Uterus (tissue), 4 donors: Measurements from ENCODE around the gene CLDN3. TPM values are rescaled to one million over a fixed set of nuclear protein-coding genes. Genes with fewer than 3 reads are reported as not detected.
"Not testable (repeated sequence)": the region's sequence is repeated elsewhere in the genome, so short reads cannot be mapped to it uniquely, and the experiment has no call there.

Experiments used
- DNase-seq, 2 donors: peaks; one replicate each; pipeline ENCODE4 v3.0.0-alpha.2; 2019 to 2020
- H3K27ac ChIP-seq, 2 donors: fragments of 200-600 bp; sonication (generic); 1 replicate in 1 of 2; 2 replicates in 1 of 2; pipeline ENCODE4 v1.5.1; 2016 to 2018
- H3K27me3 ChIP-seq, 2 donors: fragments of 200-600 bp; sonication (generic); one replicate each; pipeline ENCODE4 v1.5.1; 2018 to 2019; ENCODE audit warnings: control low read depth in 1 of 2
- H3K36me3 ChIP-seq, 2 donors: fragments of 200-600 bp; sonication (generic); one replicate each; pipeline ENCODE4 v1.5.1; 2019; ENCODE audit warnings: control low read depth in 1 of 2
- H3K4me1 ChIP-seq, 2 donors: fragments of 200-600 bp; sonication (generic); one replicate each; pipeline ENCODE4 v1.5.1; 2018 to 2019; ENCODE audit warnings: control low read depth in 1 of 2
- H3K4me3 ChIP-seq, 2 donors: fragments of 200-600 bp; sonication (generic); 1 replicate in 1 of 2; 2 replicates in 1 of 2; pipeline ENCODE4 v1.5.1; 2018 to 2019; ENCODE audit warnings: mild to moderate bottlenecking in 1 of 2
- H3K9me3 ChIP-seq, 2 donors: fragments of 200-600 bp; sonication (generic); one replicate each; pipeline ENCODE4 v1.5.1; 2019; ENCODE audit warnings: control low read depth in 1 of 2
- POLR2A ChIP-seq, 2 donors: fragments of 450-650 bp; IDR thresholded peaks; one replicate each; pipeline ENCODE4 v1.6.1; 2016; ENCODE audit warnings: antibody characterized with exemption in 2 of 2, mild to moderate bottlenecking in 1 of 2, moderate library complexity in 1 of 2
- intact Hi-C: fragments of 100-400 bp; cut with DNase I; formaldehyde crosslinking; loops from one replicate; pipeline ENCODE4 v1.15.1; 2023; ENCODE audit warnings: low total_unique reads
- total RNA-seq, 4 donors: library from RNA; depleted of rRNA in 3 of 4; stranded (reverse); fragments of >200 nt in 3 of 4; gene quantifications; one replicate each; pipeline versions ENCODE4 v1.1.0 to v1.2.4, GENCODE V29; 2014 to 2023
- TF ChIP-seq, protein P1 (sequence below), 4 experiments: fragments of 200-600 bp in 2 of 4; fragments of 450-650 bp in 2 of 4; sonication (generic) in 2 of 4; IDR thresholded peaks; one replicate each; pipeline ENCODE4 v1.5.1; 2016 to 2019; ENCODE audit warnings: antibody characterized with exemption in 4 of 4, mild to moderate bottlenecking in 2 of 4, moderate library complexity in 1 of 4
- donor health status: DM: yes; HTN: yes; CAD: no.

Gene CLDN3
- total RNA-seq, 4 donors from 2014 or later = 0.51 to 15.1 (median 0.88) TPM; not detected in 1

DNA sequence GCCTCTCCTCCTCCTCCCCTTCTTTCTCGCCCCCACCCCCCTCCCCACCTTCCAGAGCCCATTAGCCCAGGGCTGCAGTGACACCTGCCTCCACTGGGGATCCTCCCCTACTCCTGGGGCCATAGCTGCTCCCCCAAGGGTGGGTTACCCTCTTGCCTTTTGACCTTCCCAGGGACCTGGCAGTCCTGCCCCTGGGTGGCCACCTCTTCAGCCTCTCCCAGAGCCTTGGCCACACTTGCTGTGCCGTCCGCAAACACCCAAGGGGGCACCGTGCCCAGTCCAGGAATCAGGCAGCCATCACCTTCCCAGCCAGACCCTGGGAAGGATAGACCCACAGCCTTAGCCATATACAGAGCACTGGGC, 40.9 kb upstream of the CLDN3 start:
- no peak for DNase-seq
- Histone ChIP-seq H3K36me3 (no peaks in the 10 kb centered on the region), H3K4me3 (no peak overlapping the region), H3K4me1 (no peaks in the 10 kb centered on the region), H3K27me3 (no peaks in the 10 kb centered on the region), H3K27ac (no peak overlapping the region), H3K9me3 (no peaks in the 10 kb centered on the region)
- no peak for TF ChIP-seq POLR2A (IDR thresholded peaks at IDR 0.05)
- TF ChIP-seq, protein P1, sequence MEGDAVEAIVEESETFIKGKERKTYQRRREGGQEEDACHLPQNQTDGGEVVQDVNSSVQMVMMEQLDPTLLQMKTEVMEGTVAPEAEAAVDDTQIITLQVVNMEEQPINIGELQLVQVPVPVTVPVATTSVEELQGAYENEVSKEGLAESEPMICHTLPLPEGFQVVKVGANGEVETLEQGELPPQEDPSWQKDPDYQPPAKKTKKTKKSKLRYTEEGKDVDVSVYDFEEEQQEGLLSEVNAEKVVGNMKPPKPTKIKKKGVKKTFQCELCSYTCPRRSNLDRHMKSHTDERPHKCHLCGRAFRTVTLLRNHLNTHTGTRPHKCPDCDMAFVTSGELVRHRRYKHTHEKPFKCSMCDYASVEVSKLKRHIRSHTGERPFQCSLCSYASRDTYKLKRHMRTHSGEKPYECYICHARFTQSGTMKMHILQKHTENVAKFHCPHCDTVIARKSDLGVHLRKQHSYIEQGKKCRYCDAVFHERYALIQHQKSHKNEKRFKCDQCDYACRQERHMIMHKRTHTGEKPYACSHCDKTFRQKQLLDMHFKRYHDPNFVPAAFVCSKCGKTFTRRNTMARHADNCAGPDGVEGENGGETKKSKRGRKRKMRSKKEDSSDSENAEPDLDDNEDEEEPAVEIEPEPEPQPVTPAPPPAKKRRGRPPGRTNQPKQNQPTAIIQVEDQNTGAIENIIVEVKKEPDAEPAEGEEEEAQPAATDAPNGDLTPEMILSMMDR (IDR thresholded peaks at IDR 0.05) = no peak
- intact Hi-C loops = loop anchor here (5.0 kb wide), 1 partner anchor 46 kb away; no protein-coding TSS in a partner anchor

DNA sequence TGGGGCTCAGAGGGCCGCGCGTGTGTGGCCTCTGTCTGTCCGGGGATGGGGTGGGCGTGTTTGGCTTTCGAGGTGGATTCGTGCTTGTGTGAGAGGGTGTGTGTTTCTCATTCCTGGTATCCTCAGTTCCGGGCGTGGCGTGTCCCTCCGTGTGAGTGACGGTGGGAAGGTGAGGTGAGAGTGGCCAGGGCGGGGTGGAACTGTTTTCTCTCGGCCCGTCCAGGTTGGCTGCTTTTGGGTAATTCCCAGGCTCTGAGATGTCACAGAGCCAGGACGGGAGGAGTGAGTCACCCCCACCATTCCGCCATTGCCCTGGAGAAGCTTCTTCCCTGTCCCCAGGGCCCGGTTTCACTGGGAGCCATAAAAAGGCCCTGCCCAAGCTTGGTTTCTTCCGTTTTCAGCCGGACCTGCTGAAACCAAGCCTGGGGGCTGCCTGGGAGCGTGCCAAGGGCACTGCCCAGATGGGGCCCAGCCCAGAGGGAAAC, 39.4 kb upstream of the CLDN3 start:
- no peaks in the 10 kb centered on the region for H3K4me1 ChIP-seq
- no peaks in the 10 kb centered on the region for H3K27me3 ChIP-seq
- DNase-seq = no peak
- H3K36me3 ChIP-seq = no peaks in the 10 kb centered on the region
- no peaks in the 10 kb centered on the region for H3K9me3 ChIP-seq
- no peak overlapping the region for H3K27ac ChIP-seq
- intact Hi-C loops = no loop called here
- H3K4me3 ChIP-seq = no peak overlapping the region
- TF ChIP-seq POLR2A (IDR thresholded peaks at IDR 0.05) = no peak
- TF ChIP-seq, protein P1 (IDR thresholded peaks at IDR 0.05) = no peak

DNA sequence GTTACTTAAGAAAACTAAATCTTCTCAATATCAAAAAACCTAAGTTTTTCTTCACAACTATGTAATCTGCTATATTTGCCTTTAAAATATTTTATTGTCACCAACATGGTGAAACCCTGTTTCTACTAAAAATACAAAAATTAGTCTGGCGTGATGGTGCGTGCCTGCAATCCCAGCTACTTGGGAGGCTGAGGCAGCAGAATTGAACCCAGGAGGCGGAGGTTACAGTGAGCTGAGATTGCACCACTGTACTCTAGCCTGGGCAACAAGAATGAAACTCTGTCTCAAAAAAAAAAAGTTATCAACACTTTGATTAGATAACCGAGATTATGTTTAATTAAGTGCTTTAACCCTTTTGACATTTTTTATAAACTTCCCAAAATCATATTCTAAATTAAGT, 32.4 kb upstream of the CLDN3 start:
- no peak for DNase-seq
- H3K4me1 ChIP-seq = no peaks in the 10 kb centered on the region
- no peak for TF ChIP-seq POLR2A (IDR thresholded peaks at IDR 0.05)
- TF ChIP-seq, protein P1 (IDR thresholded peaks at IDR 0.05) = no peak
- H3K36me3 ChIP-seq = no peaks in the 10 kb centered on the region
- no peaks in the 10 kb centered on the region for H3K9me3 ChIP-seq
- H3K27ac ChIP-seq = no peak overlapping the region
- intact Hi-C loops = no loop called here
- no peak overlapping the region for H3K4me3 ChIP-seq
- H3K27me3 ChIP-seq = no peaks in the 10 kb centered on the region

DNA sequence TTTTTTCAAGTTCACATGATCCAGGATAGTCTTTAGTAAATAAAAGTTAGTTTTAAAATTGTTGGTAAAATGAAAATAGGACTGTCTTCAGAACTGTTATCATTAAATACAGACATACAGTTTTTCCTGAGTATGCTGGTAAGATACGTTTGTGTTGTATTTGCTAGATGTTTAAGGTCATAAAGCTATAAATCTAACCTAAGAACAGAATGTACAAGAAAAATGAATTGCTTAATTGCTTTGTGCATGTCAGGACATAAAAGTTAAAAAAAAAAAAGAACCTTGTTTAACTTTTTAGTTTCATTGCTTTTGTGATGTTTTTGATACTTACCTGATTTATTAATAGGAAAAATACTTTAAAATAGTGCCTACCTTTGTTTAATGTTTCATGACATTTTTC, 31.5 kb upstream of the CLDN3 start:
- Histone ChIP-seq H3K27me3 (no peaks in the 10 kb centered on the region), H3K36me3 (no peaks in the 10 kb centered on the region), H3K4me3 (no peak overlapping the region), H3K9me3 (no peaks in the 10 kb centered on the region), H3K27ac (no peak overlapping the region), H3K4me1 (no peaks in the 10 kb centered on the region)
- intact Hi-C loops = no loop called here
- no peak for DNase-seq
- no peak for TF ChIP-seq POLR2A (IDR thresholded peaks at IDR 0.05)
- TF ChIP-seq, protein P1 (IDR thresholded peaks at IDR 0.05) = no peak

DNA sequence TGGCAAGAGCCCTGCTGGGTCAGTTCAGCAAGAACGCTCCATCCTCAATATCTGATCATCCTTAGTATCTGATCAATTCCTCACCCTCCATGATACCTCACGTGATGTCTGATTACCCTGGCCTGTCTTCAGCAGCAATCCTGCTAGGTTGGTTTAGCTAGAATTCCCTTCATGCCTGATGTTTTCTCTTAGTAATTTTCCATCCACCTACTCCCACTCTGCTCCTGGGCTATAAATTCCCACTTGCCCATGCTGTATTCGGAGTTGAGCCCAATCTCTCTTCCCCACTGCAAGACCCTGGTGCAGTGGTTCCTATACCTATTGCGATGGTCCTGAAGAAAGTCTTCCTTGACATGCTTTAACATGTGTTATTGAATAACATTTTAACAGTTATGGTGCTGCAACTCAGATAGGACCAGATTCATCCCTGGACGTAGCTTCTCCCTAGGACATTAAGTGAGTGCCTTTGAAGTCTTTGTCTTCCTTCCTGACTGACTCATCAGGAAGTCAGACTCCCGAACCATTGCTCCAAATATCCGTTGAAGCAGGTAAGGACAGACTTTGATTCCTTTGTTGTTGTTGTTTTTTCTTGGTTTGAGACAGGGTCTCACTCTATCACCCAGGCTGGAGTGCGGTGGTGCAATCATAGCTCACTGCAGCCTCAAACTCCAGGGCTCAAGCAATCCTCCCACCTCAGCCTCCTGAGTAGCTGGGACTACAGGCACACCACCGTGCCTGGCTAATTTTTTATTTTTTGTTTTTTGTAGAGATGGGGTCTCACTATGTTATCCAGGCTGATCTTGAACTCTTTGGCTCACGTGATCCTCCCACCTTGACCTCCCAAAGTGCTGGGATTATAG, 29.4 kb upstream of the CLDN3 start:
- intact Hi-C loops = no loop called here
- no peak overlapping the region for H3K27ac ChIP-seq
- H3K4me3 ChIP-seq = no peak overlapping the region
- no peaks in the 10 kb centered on the region for H3K4me1 ChIP-seq
- H3K36me3 ChIP-seq = no peaks in the 10 kb centered on the region
- DNase-seq = no peak
- TF ChIP-seq POLR2A (IDR thresholded peaks at IDR 0.05) = no peak
- TF ChIP-seq, protein P1 (IDR thresholded peaks at IDR 0.05) = no peak
- H3K27me3 ChIP-seq = no peaks in the 10 kb centered on the region
- no peaks in the 10 kb centered on the region for H3K9me3 ChIP-seq

DNA sequence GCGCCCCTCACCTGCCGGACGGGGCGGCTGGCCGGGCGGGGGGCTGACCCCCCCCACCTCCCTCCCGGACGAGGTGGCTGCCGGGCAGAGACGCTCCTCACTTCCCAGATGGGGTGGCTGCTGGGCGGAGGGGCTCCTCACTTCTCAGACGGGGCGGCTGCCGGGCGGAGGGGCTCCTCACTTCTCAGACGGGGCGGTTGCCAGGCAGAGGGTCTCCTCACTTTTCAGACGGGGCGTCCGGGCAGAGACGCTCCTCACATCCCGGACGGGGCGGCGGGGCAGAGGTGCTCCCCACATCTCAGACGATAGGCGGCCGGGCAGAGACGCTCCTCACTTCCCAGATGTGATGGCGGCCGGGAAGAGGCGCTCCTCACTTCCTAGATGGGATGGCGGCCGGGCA, 27.1 kb upstream of the CLDN3 start:
- DNase-seq, H3K27me3 ChIP-seq, H3K4me1 ChIP-seq, intact Hi-C loops, H3K4me3 ChIP-seq, H3K36me3 ChIP-seq, H3K27ac ChIP-seq, H3K9me3 ChIP-seq: not testable (repeated sequence)

DNA sequence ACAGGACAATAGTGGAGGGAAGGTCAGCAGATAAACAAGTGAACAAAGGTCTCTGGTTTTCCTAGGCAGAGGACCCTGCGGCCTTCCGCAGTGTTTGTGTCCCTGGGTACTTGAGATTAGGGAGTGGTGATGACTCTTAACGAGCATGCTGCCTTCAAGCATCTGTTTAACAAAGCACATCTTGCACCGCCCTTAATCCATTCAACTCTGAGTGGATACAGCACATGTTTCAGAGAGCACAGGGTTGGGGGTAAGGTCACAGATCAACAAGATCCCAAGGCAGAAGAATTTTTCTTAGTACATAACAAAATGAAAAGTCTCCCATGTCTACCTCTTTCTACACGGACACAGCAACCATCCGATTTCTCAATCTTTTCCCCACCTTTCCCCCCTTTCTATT, 26.6 kb upstream of the CLDN3 start:
- H3K27ac ChIP-seq, DNase-seq, H3K27me3 ChIP-seq, H3K4me3 ChIP-seq, H3K9me3 ChIP-seq, H3K4me1 ChIP-seq, intact Hi-C loops, H3K36me3 ChIP-seq: not testable (repeated sequence)

DNA sequence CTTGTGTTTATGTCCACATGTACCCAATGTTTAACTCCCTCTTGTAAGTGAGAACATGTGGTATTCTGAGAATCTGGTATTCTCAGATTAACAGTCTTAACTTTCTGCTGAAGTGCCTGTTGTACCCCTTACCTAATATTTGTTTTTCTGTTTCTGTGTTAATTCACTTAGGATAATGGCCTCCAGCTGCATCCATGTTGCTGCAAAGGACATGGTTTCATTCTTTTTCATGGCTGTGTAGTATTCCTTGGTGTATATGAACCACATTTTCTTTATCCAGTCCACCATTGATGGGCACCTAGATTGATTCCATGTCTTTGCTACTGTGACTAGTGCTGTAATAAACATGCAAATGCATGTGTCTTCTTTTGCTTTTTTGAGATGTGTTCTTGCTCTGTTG, 25.1 kb upstream of the CLDN3 start:
- H3K9me3 ChIP-seq, H3K27me3 ChIP-seq, intact Hi-C loops, H3K27ac ChIP-seq, DNase-seq, H3K4me3 ChIP-seq, H3K4me1 ChIP-seq, H3K36me3 ChIP-seq: not testable (repeated sequence)
